HT1080 (cell line): ENCODE data around the gene FOXK1. TPM values are rescaled to one million over a fixed set of nuclear protein-coding genes. Genes with fewer than 3 reads are reported as not detected.

Source experiments
- DNase-seq: peaks from one replicate; pipeline ENCODE4 v3.0.0-alpha.2; 2015; ENCODE audit warnings: low read depth
- total RNA-seq: library from RNA; depleted of rRNA; stranded (reverse); fragments of >200 nt; shearing (Covaris generic); gene quantifications from 2 replicates; pipeline ENCODE4 v1.2.3, GENCODE V29; 2014

The FOXK1 gene
- total RNA-seq, 1 experiment from 2014 or later, result 17.9 TPM

DNA sequence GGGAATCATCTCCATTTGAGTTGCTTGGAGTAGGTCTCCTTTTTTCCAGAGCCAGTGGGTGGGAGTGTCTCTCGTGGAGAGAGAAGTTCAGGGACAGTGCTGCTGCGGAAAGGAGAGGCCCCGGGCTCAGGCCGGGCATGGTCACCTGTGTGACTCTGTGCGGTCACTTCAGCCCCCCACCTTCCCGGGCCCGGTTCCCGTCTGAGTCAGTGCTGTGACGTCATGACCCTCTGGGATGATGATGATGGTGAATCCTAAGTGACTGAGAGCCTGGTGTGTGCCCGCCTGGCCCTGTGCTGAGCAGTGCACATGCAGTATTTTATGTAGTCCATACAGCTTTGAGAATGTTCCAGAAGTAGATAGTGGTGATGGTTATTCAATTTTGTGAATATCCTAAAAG lies 60.8 kb downstream of the FOXK1 start:
- no peak for DNase-seq

DNA sequence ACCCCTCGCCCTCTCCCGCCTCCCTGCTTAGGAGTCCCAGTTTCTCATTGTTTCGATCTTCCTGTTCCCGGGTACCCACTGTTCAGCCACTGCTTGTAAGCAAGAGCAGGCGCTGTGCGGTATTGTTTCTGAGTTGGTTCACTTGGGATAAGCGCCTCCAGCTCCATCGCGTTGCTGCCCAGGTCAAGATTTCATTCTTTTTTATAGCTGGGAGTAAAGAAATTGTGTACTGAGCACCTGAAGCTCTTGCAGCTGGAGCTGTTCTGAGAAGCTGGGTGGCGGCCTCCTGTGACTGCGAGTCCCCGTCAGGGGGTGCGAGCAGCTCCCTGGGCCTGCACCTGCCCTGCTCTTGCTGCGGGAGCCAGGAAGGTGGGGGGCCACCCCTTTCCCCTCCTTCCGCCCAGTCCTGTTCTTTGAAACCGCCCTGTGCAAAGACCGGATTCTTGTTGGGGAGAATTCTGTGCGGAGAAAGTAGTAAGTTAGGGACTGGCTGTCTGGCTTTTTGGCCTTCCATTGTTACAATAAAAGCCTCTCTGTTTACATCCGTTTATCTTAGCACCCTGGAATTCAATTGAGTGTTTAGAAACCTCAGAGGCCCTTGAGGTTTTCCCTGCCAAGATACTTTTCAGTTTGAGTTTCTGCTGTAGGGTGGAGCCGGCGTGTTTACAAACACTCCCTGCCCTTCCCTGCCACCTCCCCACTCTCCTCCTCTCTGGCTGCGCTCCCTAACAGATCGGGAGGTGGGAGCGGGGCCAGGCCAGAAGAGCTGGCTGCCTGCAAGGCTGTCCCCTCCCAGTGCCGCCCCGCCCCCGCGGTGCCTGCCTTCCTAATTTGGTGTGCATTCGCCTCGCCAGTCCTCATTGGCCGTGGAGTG lies 62.5 kb downstream of the FOXK1 start:
- peak; percentile 99 for DNase-seq

- no peak for DNase-seq
Observed at GRCh38 chr7:4745265-4745919, 63.3 kb downstream of the FOXK1 start.

DNA sequence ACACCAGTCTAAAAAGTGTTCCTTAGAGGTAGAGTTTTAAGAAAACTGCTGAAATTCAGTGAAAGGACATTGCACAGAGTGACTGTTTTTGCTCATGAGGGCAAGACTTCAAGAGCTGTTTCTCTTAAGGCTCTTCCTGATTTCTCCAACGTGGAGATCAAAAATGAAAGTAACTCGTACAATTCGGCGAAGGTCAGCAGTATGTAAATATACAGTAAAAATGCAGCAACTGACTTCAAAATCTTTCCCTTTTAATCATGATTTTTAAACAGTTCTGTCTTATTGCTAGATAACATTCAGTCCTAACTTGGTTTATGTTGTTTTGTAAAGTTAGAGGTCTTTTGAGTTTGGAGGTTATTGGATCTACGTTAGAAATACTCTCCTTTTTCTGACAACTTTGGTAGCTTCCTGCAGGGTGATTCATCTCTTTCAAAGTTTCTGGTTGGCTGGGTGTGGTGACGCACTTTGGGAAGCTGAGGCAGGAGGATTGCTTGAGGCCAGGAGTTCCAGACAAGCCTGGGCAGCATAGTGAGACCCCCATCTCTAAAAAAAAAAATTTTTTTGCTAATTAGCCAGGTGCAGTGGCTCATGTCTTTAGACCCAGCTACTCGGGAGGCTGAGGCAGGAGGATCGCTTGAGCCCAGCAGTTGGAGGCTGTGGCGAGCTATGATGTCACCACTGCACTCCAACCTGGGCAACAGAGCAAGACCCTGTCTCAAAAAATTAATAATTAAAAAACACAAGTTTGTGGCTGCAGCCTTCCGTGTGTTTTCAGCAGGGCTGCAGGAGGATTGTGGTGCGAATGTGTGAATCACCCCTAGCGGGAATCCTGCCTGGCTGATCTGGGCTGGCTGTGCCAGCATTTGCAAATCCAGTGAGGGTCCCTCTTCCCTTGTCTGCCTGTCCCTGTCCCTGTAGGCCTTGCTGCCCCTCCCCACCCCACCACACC lies 64.2 kb downstream of the FOXK1 start:
- peak; percentile 76 for DNase-seq

- no peak for DNase-seq
Observed at GRCh38 chr7:4747013-4747412, 64.9 kb downstream of the FOXK1 start.

DNA sequence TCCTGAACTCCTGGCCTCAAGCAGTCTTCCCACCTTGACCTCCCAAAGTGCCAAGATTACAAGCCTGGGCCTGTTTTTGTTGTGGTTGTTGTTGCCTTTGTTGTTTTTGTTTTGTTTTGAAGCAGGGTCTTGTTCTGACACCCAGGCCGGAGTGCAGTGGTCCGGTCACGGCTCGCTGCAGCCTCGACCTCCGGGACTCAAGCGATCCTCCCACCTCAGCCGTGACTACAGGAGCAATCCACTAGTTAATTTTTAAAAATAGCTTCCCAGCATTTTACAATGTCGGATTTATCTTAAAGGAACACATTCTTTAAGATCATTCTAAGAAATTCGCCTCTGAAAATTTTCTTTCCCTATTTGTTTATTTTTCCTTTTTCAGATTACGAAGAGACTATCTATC lies 65.7 kb downstream of the FOXK1 start:
- no peak for DNase-seq

- DNase-seq, result no peak
Observed at GRCh38 chr7:4748231-4748681, 66.2 kb downstream of the FOXK1 start.

GRCh38 chr7:4749363-4749762 lies 67.3 kb downstream of the FOXK1 start:
- no peak for DNase-seq

- DNase-seq, result no peak
Observed at GRCh38 chr7:4749798-4750197, 67.7 kb downstream of the FOXK1 start.

GRCh38 chr7:4751398-4751947 lies 69.4 kb downstream of the FOXK1 start:
- no peak for DNase-seq

DNA sequence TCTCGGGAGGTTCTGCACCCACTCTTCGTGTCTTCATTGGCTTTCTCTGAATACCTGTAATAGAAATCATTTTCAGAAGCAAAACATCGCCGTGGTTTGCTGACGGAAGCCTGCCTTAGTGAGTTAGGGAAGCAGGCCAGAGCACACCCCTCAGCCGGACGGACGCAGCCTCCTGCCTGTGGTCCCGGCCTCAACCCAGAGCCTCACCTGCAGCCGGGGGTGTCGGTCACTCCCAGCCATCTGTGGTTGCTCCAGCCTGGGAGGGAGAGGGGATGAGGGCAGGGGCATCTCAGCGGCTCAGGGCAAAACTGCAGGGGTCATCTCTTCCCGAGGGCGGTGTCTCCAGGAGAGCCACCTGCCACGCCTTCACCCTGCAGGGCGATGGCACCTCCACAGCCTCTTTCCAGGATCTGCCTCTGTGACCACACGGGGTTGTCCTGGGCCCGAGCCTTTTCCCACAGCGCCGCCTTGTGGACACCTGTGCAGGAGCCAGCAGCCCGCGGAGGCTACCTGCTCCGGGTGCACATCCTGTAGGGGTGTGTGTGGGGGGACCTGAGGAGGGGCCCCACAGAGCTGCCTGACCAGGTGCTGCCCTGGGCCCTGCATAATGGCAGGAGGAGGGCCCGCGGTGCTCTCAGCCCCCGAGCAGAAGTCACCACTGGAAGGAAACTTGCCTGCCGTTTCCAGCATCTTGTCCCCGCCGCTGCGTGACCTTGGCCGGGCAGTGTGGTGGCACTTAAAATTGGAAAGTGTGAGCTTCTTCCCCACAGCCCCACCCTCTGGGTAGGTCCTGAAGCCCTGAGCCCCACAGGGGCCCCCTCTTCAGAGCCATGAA lies 71.7 kb downstream of the FOXK1 start:
- peak; percentile 52 for DNase-seq

GRCh38 chr7:4754433-4755010 lies 72.4 kb downstream of the FOXK1 start:
- DNase-seq, result no peak

- no peak for DNase-seq
Observed at GRCh38 chr7:4755045-4755444, 73.0 kb downstream of the FOXK1 start.

DNA sequence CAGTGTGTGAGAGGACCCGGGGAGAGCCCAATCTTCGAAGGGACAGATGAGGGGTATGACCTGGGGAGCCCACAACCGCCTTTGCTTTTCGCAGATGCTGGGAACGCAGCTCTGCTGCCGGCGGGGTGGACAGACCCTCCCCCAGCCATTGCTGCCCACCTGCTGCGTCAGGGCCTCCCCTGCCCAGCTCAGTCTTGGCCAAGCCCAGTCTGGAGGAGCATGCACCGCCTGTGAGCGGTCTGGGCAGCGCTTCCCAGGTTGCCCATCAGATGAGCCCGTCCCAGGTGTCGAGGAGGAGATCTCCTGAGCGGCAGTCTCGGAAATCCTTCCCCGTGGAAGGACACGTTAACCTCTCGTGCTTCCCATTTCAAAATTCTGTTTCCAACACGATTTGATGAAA lies 76.0 kb downstream of the FOXK1 start:
- no peak for DNase-seq

DNA sequence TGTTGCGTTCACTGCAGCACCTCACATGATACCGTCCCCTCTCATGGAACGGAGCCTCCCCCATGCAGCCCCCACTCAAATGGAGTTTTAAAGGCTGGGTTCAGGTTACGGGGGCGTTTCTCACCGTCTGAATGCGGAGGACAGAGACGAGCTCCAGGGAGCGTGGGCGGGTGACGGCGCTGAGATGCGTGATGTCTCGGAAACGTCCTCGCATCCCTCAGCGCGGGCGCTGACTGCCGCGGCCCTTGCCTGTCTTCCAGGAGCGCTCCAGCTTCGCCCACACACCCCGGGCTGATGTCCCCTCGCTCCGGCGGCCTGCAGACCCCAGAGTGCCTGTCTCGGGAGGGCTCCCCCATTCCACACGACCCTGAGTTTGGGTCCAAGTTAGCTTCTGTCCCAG lies 76.7 kb downstream of the FOXK1 start:
- DNase-seq, result no peak

DNA sequence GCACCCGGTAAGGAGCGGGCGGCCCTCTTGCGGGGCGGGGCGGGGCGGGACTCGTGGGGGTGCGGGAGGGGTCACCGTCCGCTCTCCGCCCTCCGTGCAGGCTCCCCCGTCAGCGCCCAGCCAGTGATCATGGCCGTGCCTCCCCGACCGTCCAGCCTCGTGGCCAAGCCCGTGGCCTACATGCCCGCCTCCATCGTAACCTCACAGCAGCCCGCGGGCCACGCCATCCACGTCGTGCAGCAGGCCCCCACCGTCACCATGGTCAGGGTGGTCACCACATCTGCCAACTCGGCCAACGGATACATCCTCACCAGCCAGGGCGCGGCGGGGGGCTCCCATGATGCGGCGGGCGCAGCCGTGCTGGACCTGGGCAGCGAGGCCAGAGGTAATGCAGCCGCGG lies 77.1 kb downstream of the FOXK1 start:
- no peak for DNase-seq

- no peak for DNase-seq
Observed at GRCh38 chr7:4760952-4761351, 78.9 kb downstream of the FOXK1 start.

- DNase-seq, result no peak
Observed at GRCh38 chr7:4762121-4763055, 80.3 kb downstream of the FOXK1 start.
